Smooth muscle cell (in vitro differentiated cells): ENCODE data around the gene GPR63. TPM values are rescaled to one million over a fixed set of nuclear protein-coding genes. Genes with fewer than 3 reads are reported as not detected.

Experiments used
- DNase-seq: peaks from one replicate; lab custom pipeline; 2025; ENCODE audit not compliant: unreplicated experiment; lab: John Stamatoyannopoulos, UW
- H2AFZ ChIP-seq: fragments of 200-600 bp; sonication (generic); 2 replicates; pipeline ENCODE4 v1.6.0; 2016; ENCODE audit warnings: antibody characterized with exemption, low read depth, mild to moderate bottlenecking
- H3F3A ChIP-seq: fragments of 200-600 bp; sonication (generic); 2 replicates; pipeline ENCODE4 v1.6.0; 2017; ENCODE audit warnings: antibody characterized with exemption, low read depth
- H3K27ac ChIP-seq: fragments of 200-600 bp; sonication (generic); 2 replicates; pipeline ENCODE4 v1.5.1; 2016; ENCODE audit warnings: low read depth, mild to moderate bottlenecking
- H3K27me3 ChIP-seq: fragments of 200-600 bp; sonication (generic); 2 replicates; pipeline ENCODE4 v1.6.1; 2016; ENCODE audit warnings: low read depth, mild to moderate bottlenecking
- H3K36me3 ChIP-seq: fragments of 200-600 bp; sonication (generic); 2 replicates; pipeline ENCODE4 v1.5.1; 2016; ENCODE audit warnings: low read depth
- H3K4me1 ChIP-seq: fragments of 200-600 bp; sonication (generic); 2 replicates; pipeline ENCODE4 v1.5.1; 2016; ENCODE audit warnings: low read depth
- H3K4me2 ChIP-seq: fragments of 200-600 bp; sonication (generic); 2 replicates; pipeline ENCODE4 v1.6.0; 2016; ENCODE audit warnings: mild to moderate bottlenecking
- H3K4me3 ChIP-seq: fragments of 200-600 bp; sonication (generic); 2 replicates; pipeline ENCODE4 v1.5.1; 2016; ENCODE audit warnings: mild to moderate bottlenecking
- H3K79me2 ChIP-seq: fragments of 200-600 bp; sonication (generic); 2 replicates; pipeline ENCODE4 v1.6.0; 2016; ENCODE audit warnings: low read depth, mild to moderate bottlenecking
- H3K9ac ChIP-seq: fragments of 200-600 bp; sonication (generic); 2 replicates; pipeline ENCODE4 v1.6.0; 2016; ENCODE audit warnings: low read depth
- H3K9me3 ChIP-seq: fragments of 200-600 bp; sonication (generic); replicated peaks from 2 replicates; pipeline ENCODE4 v1.5.1; 2016; ENCODE audit warnings: low read depth
- H4K20me1 ChIP-seq: fragments of 200-600 bp; sonication (generic); 2 replicates; pipeline ENCODE4 v1.6.0; 2016; ENCODE audit warnings: low read depth
- WGBS: methylation state at CpG from one replicate; pipeline ENCODE4 v1.1.7; 2016; ENCODE audit warnings: low lambda C conversion rate; 5-methylcytosine and 5-hydroxymethylcytosine counted together
- polyA plus RNA-seq: library from polyadenylated mRNA; unstranded; fragments of >200 nt; fragmentation: Nextera tagmentation; extraction: Ambion mirVana; gene quantifications from 2 replicates; pipeline ENCODE4 v1.2.1, GENCODE V29; 2016
- total RNA-seq: library from RNA; depleted of rRNA; stranded (reverse); fragments of >200 nt; gene quantifications from 2 replicates; pipeline ENCODE4 v1.2.3, GENCODE V29; 2014
- TF ChIP-seq, protein P1 (sequence below): fragments of 200-600 bp; sonication (generic); IDR thresholded peaks from 2 replicates; pipeline ENCODE4 v1.5.1; 2017; ENCODE audit warnings: borderline replicate concordance, mild to moderate bottlenecking, antibody characterized with exemption; ENCODE audit not compliant: insufficient read depth, poor library complexity, severe bottlenecking

Gene GPR63
- total and polyA plus RNA-seq, 2 experiments from 2014 or later = 0.56 to 4.4 TPM

GRCh38 chr6:96811136-96811535, 26.1 kb downstream of the GPR63 start:
- peak overlapping the region; percentile 45 for H3K4me2 ChIP-seq

DNA sequence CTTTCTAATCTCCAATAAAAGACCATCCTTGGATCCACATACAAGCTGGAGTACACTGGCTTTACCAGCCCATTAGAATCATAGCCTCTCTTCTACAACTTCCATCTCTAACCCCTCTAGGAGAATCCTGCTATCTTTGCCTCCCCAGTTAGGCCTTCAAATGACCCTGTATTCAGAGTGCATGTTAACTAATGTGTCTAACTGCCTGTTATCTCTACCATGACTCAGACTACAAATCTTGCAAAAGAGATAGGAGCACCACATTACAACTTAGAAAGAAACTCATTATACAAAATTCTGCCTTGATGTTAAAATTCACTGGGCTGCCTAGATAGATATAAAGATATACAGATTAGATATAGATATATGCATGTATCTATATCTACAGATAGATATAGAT, 28.2 kb downstream of the GPR63 start:
- H3K27ac ChIP-seq = peak overlapping the region; percentile 34
- H3K9me3 ChIP-seq = no peaks in the 10 kb centered on the region
- peak overlapping the region; percentile 50 for H3K4me2 ChIP-seq
- H3K4me3 ChIP-seq = no peak overlapping the region
- TF ChIP-seq, protein P1, sequence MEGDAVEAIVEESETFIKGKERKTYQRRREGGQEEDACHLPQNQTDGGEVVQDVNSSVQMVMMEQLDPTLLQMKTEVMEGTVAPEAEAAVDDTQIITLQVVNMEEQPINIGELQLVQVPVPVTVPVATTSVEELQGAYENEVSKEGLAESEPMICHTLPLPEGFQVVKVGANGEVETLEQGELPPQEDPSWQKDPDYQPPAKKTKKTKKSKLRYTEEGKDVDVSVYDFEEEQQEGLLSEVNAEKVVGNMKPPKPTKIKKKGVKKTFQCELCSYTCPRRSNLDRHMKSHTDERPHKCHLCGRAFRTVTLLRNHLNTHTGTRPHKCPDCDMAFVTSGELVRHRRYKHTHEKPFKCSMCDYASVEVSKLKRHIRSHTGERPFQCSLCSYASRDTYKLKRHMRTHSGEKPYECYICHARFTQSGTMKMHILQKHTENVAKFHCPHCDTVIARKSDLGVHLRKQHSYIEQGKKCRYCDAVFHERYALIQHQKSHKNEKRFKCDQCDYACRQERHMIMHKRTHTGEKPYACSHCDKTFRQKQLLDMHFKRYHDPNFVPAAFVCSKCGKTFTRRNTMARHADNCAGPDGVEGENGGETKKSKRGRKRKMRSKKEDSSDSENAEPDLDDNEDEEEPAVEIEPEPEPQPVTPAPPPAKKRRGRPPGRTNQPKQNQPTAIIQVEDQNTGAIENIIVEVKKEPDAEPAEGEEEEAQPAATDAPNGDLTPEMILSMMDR = no peak
- DNase-seq = no peak
- H4K20me1 ChIP-seq = no peaks in the 10 kb centered on the region
- H3K4me1 ChIP-seq = peaks cover 23% of the 10 kb centered on the region
- no peaks in the 10 kb centered on the region for H3F3A ChIP-seq
- H3K79me2 ChIP-seq = no peaks in the 10 kb centered on the region
- H3K36me3 ChIP-seq = no peaks in the 10 kb centered on the region
- no peak overlapping the region for H2AFZ ChIP-seq
- no peaks in the 10 kb centered on the region for H3K27me3 ChIP-seq
- H3K9ac ChIP-seq = no peak overlapping the region

More at GRCh38 chr6:96811136-96811535, 26.1 kb downstream of the GPR63 start:
- no peak overlapping the region for H3K4me3 ChIP-seq
- H3K27me3 ChIP-seq = no peaks in the 10 kb centered on the region
- H3K9me3 ChIP-seq = no peaks in the 10 kb centered on the region
- DNase-seq = no peak
- H3K27ac ChIP-seq = no peak overlapping the region
- peaks cover 2% of the 10 kb centered on the region for H3F3A ChIP-seq
- no peak overlapping the region for H3K9ac ChIP-seq
- 61% methylated on average over 5 of the region's 5 CpGs for WGBS
- H2AFZ ChIP-seq = no peak overlapping the region
- peaks cover 27% of the 10 kb centered on the region for H3K4me1 ChIP-seq
- H4K20me1 ChIP-seq = no peaks in the 10 kb centered on the region
- H3K79me2 ChIP-seq = no peaks in the 10 kb centered on the region
- H3K36me3 ChIP-seq = no peaks in the 10 kb centered on the region
- TF ChIP-seq, protein P1 = no peak

DNA sequence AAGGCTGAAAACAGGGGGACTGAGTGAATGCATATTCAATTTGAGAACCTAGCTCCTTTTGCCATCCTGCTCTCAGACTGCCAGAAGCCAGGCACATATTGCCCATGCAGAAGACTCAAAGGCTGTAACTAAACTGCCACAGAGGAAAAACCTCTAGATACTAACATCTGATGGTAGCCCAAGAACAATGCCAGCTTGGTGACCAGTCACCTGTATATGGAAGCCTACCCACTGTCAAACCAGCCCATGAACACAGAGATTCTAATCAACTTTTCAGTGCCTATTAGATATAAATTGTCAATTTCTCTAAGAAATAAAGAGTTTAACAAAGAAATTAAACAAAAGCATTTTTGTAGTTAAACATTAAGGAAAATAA, 34.2 kb downstream of the GPR63 start:
- H3K27ac ChIP-seq = no peak overlapping the region
- no peak for DNase-seq
- H3K9ac ChIP-seq = no peak overlapping the region
- no peaks in the 10 kb centered on the region for H3K36me3 ChIP-seq
- no peak overlapping the region for H3K4me2 ChIP-seq
- H4K20me1 ChIP-seq = no peaks in the 10 kb centered on the region
- H3K4me1 ChIP-seq = no peaks in the 10 kb centered on the region
- H3F3A ChIP-seq = no peaks in the 10 kb centered on the region
- TF ChIP-seq, protein P1 = no peak
- H3K79me2 ChIP-seq = no peaks in the 10 kb centered on the region
- no peak overlapping the region for H2AFZ ChIP-seq
- H3K27me3 ChIP-seq = no peaks in the 10 kb centered on the region
- H3K4me3 ChIP-seq = no peak overlapping the region
- no peaks in the 10 kb centered on the region for H3K9me3 ChIP-seq

DNA sequence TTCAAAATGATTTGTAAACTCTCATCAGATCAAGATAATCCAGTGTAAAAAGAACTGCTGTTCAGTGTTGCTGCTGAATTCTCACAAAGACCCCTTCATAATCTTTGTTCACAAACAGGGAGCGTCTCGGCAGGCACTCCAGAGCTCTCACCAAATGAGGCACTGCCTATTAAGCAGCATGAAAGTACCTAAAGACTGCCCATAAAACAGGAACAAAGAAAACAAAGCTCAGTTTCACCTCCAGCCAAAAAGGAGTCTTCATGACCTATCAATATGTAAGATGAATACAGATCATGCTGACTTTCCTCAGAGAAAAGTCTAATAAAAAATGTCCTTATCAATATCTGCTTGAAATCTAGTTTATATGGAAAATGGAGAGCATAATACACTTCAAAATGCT, 41.8 kb downstream of the GPR63 start:
- WGBS = 26% methylated on average over 2 of the region's 2 CpGs
- Histone ChIP-seq H3K9me3 (no peaks in the 10 kb centered on the region), H3K4me2 (peak overlapping the region; percentile 44), H3K27ac (peak overlapping the region; percentile 11), H3K27me3 (no peaks in the 10 kb centered on the region), H3K4me3 (no peak overlapping the region), H3K4me1 (peaks cover 17% of the 10 kb centered on the region), H3K79me2 (no peaks in the 10 kb centered on the region), H2AFZ (no peak overlapping the region), H3F3A (no peaks in the 10 kb centered on the region), H3K9ac (no peak overlapping the region), H4K20me1 (no peaks in the 10 kb centered on the region), H3K36me3 (no peaks in the 10 kb centered on the region)
- DNase-seq = no peak
- TF ChIP-seq, protein P1 = no peak
